K562 (cell line): Measurements from ENCODE around the gene S100A8.

ENCODE experiments used
- CHD2 ChIP-seq: IDR thresholded peaks from 2 replicates; pipeline ENCODE4 v1.6.1; 2011; ENCODE audit warnings: low read depth, low read length
- CTCF ChIP-seq, 3 experiments: IDR thresholded peaks in 2 of 3; conservative IDR thresholded peaks in 1 of 3; 2 replicates each; pipeline ENCODE4 v1.5.1; 2011 to 2012; ENCODE audit warnings: low read length in 3 of 3, mild to moderate bottlenecking in 3 of 3, control low read depth in 2 of 3, improper control_type of control experiment in 1 of 3, inconsistent platforms in 1 of 3, low read depth in 1 of 3, mixed read lengths in 1 of 3, moderate library complexity in 1 of 3; ENCODE audit not compliant: insufficient read depth in 2 of 3
- ILK ChIP-seq: fragments of 450-650 bp; IDR thresholded peaks from 2 replicates; pipeline ENCODE4 v1.6.1; 2016; ENCODE audit warnings: missing genetic modification characterization, low read depth, mild to moderate bottlenecking, missing compliant biosample characterization, moderate library complexity, borderline replicate concordance
- KAT8 ChIP-seq: fragments of 450-650 bp; IDR thresholded peaks from 2 replicates; pipeline ENCODE4 v1.6.1; 2016; ENCODE audit warnings: low read depth, mild to moderate bottlenecking
- NBN ChIP-seq: fragments of 450-650 bp; IDR thresholded peaks from 2 replicates; pipeline ENCODE4 v1.6.1; 2016; ENCODE audit warnings: low read depth, mild to moderate bottlenecking
- POLR2AphosphoS5 ChIP-seq: IDR thresholded peaks from 2 replicates; pipeline ENCODE4 v1.6.1; 2011; ENCODE audit warnings: mild to moderate bottlenecking, low read depth, low read length, moderate library complexity; ENCODE audit not compliant: control insufficient read depth, insufficient read depth
- RFX5 ChIP-seq: IDR thresholded peaks from 2 replicates; pipeline ENCODE4 v1.6.1; 2011; ENCODE audit warnings: low read depth, mild to moderate bottlenecking, improper control_type of control experiment, low read length
- TCF7L2 ChIP-seq: fragments of 150-350 bp; IDR thresholded peaks from 2 replicates; pipeline ENCODE4 v1.6.1; 2016; ENCODE audit warnings: low read depth, mild to moderate bottlenecking, low read length, moderate library complexity
- U2AF2 ChIP-seq: fragments of 200-400 bp; formaldehyde crosslinking; optimal IDR thresholded peaks from 2 replicates; pipeline ENCODE3; 2017; ENCODE audit warnings: low read depth, mild to moderate bottlenecking, low read length
- ZBTB1 ChIP-seq: sonication (generic); formaldehyde crosslinking; IDR thresholded peaks from 2 replicates; pipeline ENCODE4 v1.8.1; 2023; ENCODE audit warnings: missing genetic modification reagents, low read depth, mild to moderate bottlenecking, borderline replicate concordance
- ZNF431 ChIP-seq: sonication (generic); formaldehyde crosslinking; IDR thresholded peaks from 2 replicates; pipeline ENCODE4 v1.8.0; 2022; ENCODE audit warnings: mild to moderate bottlenecking, missing genetic modification reagents
- ZNF518B ChIP-seq: fragments of 250-450 bp; sonication (Bioruptor Pico); IDR thresholded peaks from 2 replicates; pipeline ENCODE4 v1.5.0; 2021; ENCODE audit warnings: mild to moderate bottlenecking, moderate library complexity

GRCh38 chr1:153399401-153400055, 8.7 kb upstream of the S100A8 start:
- no peak for TF ChIP-seq KAT8
- TF ChIP-seq POLR2AphosphoS5 = no peak
- TF ChIP-seq U2AF2 = no peak
- no peak for TF ChIP-seq ZNF431 (CRISPR knock-in tag)
- no peak for TF ChIP-seq CTCF (IDR thresholded peaks at IDR 0.05 in 2 of 3, conservative IDR thresholded peaks at IDR 0.05 in 1 of 3; ENCODE audit: insufficient read depth in 2 of 3, low read depth in 1 of 3, low read length in 3 of 3)
- TF ChIP-seq NBN = no peak
- no peak for TF ChIP-seq TCF7L2
- no peak for TF ChIP-seq ZBTB1
- no peak for TF ChIP-seq RFX5
- no peak for TF ChIP-seq ZNF518B (CRISPR knock-in tag)
- TF ChIP-seq CHD2 = no peak
- TF ChIP-seq ILK = no peak
